Fibroblast of the aortic adventitia (primary cell): ENCODE data around the gene VPS9D1. TPM values are rescaled to one million over a fixed set of nuclear protein-coding genes. Genes with fewer than 3 reads are reported as not detected.

Experiments used
- DNase-seq: peaks from one replicate; pipeline ENCODE4 v3.0.0-alpha.2; 2010; ENCODE audit warnings: low read depth
- H3K4me3 ChIP-seq: 2 replicates; pipeline ENCODE4 v1.5.1; 2011; ENCODE audit warnings: low read depth, mild to moderate bottlenecking, control low read depth, low read length, moderate library complexity
- total RNA-seq: library from RNA; depleted of rRNA; stranded (reverse); fragments of >200 nt; gene quantifications from 2 replicates; pipeline ENCODE4 v1.2.3, GENCODE V29; 2012; ENCODE audit warnings: low replicate concordance
- TF ChIP-seq, protein P1 (sequence below): IDR thresholded peaks from 2 replicates; pipeline ENCODE4 v1.5.1; 2011; ENCODE audit warnings: mild to moderate bottlenecking, low read length, control low read depth, inconsistent platforms; ENCODE audit not compliant: insufficient read depth

VPS9D1 gene
- total RNA-seq, 1 donor, result 11.3 TPM

DNA sequence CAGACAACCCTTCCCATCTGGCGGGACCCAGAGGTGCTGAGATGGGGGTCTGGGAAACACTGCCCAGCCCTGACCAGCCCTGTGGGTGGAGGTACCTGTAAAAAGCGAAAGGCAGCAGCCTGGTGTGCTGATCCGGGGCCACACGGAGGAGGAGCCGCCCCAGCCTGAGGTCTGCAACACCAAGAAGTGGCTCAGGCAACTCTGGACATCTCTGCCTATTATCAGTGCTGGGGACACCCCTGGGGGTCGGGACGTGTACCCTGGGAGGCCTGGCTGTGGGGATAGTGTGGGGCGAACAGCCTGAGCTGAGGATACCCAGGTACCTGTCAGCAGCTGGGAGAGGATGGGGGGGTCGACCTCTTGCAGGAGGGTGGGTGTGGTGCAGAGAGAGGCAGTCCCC is 18.7 kb upstream of the VPS9D1 start:
- no peak for DNase-seq
- no peak overlapping the region for H3K4me3 ChIP-seq
- TF ChIP-seq, protein P1, sequence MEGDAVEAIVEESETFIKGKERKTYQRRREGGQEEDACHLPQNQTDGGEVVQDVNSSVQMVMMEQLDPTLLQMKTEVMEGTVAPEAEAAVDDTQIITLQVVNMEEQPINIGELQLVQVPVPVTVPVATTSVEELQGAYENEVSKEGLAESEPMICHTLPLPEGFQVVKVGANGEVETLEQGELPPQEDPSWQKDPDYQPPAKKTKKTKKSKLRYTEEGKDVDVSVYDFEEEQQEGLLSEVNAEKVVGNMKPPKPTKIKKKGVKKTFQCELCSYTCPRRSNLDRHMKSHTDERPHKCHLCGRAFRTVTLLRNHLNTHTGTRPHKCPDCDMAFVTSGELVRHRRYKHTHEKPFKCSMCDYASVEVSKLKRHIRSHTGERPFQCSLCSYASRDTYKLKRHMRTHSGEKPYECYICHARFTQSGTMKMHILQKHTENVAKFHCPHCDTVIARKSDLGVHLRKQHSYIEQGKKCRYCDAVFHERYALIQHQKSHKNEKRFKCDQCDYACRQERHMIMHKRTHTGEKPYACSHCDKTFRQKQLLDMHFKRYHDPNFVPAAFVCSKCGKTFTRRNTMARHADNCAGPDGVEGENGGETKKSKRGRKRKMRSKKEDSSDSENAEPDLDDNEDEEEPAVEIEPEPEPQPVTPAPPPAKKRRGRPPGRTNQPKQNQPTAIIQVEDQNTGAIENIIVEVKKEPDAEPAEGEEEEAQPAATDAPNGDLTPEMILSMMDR, result no peak

DNA sequence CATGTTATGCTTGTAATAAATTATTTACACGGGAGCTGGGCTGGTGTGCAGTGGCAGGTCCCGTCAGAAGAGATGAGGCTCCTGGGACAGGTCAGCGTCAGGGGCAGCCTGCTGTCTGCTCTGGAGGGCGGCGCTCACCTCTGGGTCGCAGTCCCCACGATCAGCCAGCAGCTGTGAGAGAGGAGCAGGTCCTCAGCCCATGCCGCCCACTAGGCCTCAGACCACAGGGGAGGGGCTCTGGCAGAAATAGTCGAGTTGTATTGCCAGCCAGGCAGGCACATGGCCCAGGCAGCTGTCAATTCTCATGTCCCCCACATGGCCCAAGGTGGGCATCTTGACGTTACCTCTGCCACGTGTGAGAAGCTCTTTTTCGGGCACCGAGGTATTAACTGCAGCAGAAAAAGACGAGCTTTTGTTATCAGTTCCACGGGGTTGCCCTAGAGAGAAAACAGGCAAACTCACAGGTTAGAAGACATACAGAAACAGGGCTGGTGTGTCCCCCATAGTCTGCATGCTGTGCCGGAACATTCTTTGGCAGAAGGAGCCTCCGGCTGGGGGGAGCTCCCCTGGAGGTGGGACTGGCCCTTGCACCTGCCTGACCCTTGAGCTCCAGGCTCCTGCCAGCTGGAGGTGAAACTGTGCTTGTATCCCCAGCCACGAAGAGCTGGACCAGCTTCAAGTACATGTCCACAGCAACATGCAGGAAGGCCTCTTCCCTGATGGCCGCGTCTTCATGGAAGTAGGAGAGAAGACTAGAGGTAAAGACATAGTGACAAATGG is 18.0 kb upstream of the VPS9D1 start:
- TF ChIP-seq, protein P1, result no peak
- no peak for DNase-seq
- no peak overlapping the region for H3K4me3 ChIP-seq

DNA sequence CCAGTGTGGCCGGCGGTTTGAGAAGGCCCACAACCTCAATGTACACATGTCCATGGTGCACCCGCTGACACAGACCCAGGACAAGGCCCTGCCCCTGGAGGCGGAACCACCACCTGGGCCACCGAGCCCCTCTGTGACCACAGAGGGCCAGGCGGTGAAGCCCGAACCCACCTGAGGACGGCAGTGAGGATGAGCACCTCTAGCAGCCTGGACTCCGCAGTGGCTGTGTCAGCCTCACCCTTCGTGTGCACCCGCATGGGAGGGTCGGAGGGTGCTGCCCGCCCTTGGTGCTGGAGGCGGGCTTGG is 17.3 kb upstream of the VPS9D1 start:
- TF ChIP-seq, protein P1, result no peak
- H3K4me3 ChIP-seq, result no peak overlapping the region
- DNase-seq, result no peak

DNA sequence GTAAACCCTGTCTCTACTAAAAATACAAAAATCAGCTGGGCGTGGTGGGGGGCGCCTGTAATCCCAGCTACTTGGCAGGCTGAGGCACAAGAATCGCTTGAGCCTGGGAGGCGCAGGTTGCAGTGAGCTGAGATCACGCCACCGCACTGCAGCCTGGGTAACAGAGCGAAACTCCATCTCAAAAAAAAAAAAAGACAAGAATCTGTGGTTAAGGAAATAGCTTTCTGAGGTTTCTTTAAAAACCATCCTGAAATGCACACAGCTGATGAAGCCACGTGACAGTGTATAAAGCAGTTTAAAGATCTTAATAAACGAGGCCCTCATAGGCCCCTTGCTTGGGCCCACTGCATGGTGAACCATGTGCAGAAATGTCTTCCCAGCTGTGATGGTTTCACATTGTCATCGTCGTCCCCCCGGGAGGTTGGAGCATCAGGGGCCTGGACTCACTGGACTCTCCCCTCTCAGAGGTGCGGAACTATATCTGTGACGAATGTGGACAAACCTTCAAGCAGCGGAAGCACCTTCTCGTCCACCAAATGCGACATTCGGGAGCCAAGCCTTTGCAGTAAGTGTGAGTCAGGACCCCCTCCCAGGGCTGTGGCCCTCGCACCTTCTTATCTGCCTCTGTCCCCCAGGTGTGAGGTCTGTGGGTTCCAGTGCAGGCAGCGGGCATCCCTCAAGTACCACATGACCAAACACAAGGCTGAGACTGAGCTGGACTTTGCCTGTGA is 16.8 kb upstream of the VPS9D1 start:
- TF ChIP-seq, protein P1, result no peak
- DNase-seq, result no peak

DNA sequence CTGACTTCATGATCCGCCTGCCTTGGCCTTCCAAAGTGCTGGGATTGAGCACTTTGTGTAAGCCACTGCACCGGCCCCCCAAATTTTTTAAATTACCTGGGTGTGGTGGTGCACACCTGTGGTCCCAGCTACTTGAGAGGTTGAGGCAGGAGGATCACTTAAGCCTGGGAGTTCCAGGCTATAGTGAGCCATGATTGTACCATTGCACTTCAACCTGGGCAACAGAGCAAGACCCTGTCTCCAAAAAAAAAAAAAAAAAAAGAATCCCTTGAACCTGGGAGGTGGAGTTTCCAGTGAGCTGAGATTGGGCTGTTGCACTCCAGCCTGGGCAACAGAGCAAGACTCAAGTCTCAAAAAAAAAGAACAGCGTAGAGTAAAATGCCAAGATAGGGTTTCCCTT is 15.9 kb upstream of the VPS9D1 start:
- TF ChIP-seq, protein P1, result no peak
- no peak overlapping the region for H3K4me3 ChIP-seq
- DNase-seq, result no peak

More for the DNA sequence above, 16.8 kb upstream of the VPS9D1 start:
- no peak overlapping the region for H3K4me3 ChIP-seq

DNA sequence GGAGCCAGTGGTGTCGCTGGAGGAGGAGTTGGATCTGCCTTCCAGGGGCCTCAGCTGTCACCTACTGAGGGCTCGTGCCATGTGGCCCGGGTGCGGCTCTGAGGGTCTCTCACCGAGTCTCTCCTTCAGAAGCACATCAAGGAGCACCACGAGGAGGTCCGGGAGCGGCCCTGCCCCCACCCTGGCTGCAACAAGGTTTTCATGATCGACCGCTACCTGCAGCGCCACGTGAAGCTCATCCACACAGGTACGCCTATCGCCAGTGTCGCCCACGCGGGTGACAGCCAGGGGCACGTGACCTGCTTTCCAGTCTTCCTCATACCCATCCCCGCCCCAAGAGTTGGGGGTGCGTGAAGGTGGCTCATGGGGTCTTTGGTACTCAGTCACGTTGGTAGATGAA is 13.1 kb upstream of the VPS9D1 start:
- DNase-seq, result no peak
- TF ChIP-seq, protein P1, result no peak
- no peak overlapping the region for H3K4me3 ChIP-seq

DNA sequence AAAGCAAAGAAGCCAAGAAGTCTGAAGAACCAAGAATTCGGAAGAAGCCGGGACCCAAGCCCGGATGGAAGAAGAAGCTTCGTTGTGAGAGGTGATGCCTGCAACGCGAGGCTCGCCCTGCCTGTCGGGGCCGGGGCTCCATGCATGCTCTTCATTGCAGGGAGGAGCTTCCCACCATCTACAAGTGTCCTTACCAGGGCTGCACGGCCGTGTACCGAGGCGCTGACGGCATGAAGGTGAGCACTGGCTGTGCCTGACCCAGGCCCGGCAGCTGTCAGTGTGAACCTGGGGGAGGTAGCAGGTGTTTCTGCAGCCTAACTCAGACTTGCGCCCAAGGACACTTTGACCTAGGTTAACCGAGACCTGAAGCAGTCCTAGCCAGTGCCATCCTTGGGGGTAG is 12.6 kb upstream of the VPS9D1 start:
- H3K4me3 ChIP-seq, result no peak overlapping the region
- TF ChIP-seq, protein P1, result no peak
- DNase-seq, result no peak
